ENCODE data around the gene MST1. TPM values are rescaled to one million over a fixed set of nuclear protein-coding genes. Genes with fewer than 3 reads are reported as not detected.

The MST1 gene
- total RNA-seq, 1 donor from 2014 or later, result 101 TPM

- Mint-ChIP-seq H3K36me3 (peaks cover 7% of the 10 kb centered on the region), H3K27ac (no peak overlapping the region), H3K9me3 (no peaks in the 10 kb centered on the region), H3K4me1 (no peaks in the 10 kb centered on the region), H3K4me3 (no peak overlapping the region), H3K27me3 (ENCODE audit: low read depth) (no peaks in the 10 kb centered on the region)
- no peak for DNase-seq (ENCODE audit: low spot score in 2 of 2, unreplicated experiment in 2 of 2)
- no peak for TF ChIP-seq CTCF (IDR thresholded peaks at IDR 0.05; ENCODE audit: unreplicated experiment)
These were observed 17.3 kb upstream of the MST1 start for GRCh38 chr3:49706456-49707112.

- peaks cover 7% of the 10 kb centered on the region for H3K36me3 Mint-ChIP-seq
- H3K4me3 Mint-ChIP-seq, result no peak overlapping the region
- DNase-seq (ENCODE audit: low spot score in 2 of 2, unreplicated experiment in 2 of 2), result no peak
- no peaks in the 10 kb centered on the region for H3K27me3 Mint-ChIP-seq (ENCODE audit: low read depth)
- H3K9me3 Mint-ChIP-seq, result no peaks in the 10 kb centered on the region
- H3K27ac Mint-ChIP-seq, result no peak overlapping the region
- no peak for TF ChIP-seq CTCF (IDR thresholded peaks at IDR 0.05; ENCODE audit: unreplicated experiment)
- H3K4me1 Mint-ChIP-seq, result no peaks in the 10 kb centered on the region
These were observed 16.2 kb upstream of the MST1 start for GRCh38 chr3:49705390-49705960.

- H3K4me1 Mint-ChIP-seq, result no peaks in the 10 kb centered on the region
- TF ChIP-seq CTCF (IDR thresholded peaks at IDR 0.05; ENCODE audit: unreplicated experiment), result no peak
- H3K9me3 Mint-ChIP-seq, result no peaks in the 10 kb centered on the region
- peaks cover 7% of the 10 kb centered on the region for H3K36me3 Mint-ChIP-seq
- no peak for DNase-seq (ENCODE audit: low spot score in 2 of 2, unreplicated experiment in 2 of 2)
- no peak overlapping the region for H3K27ac Mint-ChIP-seq
- no peaks in the 10 kb centered on the region for H3K27me3 Mint-ChIP-seq (ENCODE audit: low read depth)
- H3K4me3 Mint-ChIP-seq, result no peak overlapping the region
These were observed 15.4 kb upstream of the MST1 start for GRCh38 chr3:49704629-49705028.

- no peak overlapping the region for H3K4me3 Mint-ChIP-seq
- H3K36me3 Mint-ChIP-seq, result peaks cover 7% of the 10 kb centered on the region
- H3K27ac Mint-ChIP-seq, result no peak overlapping the region
- no peaks in the 10 kb centered on the region for H3K4me1 Mint-ChIP-seq
- TF ChIP-seq CTCF (IDR thresholded peaks at IDR 0.05; ENCODE audit: unreplicated experiment), result no peak
- no peak for DNase-seq (ENCODE audit: low spot score in 2 of 2, unreplicated experiment in 2 of 2)
- no peaks in the 10 kb centered on the region for H3K27me3 Mint-ChIP-seq (ENCODE audit: low read depth)
- H3K9me3 Mint-ChIP-seq, result no peaks in the 10 kb centered on the region
These were observed 14.7 kb upstream of the MST1 start for GRCh38 chr3:49703956-49704355.

GRCh38 chr3:49703443-49703927 is 14.2 kb upstream of the MST1 start:
- DNase-seq (ENCODE audit: low spot score in 2 of 2, unreplicated experiment in 2 of 2), result peak in 1 of 2 experiments; percentile 63
- Mint-ChIP-seq H3K4me3 (no peak overlapping the region), H3K27ac (no peak overlapping the region), H3K4me1 (no peaks in the 10 kb centered on the region), H3K36me3 (peaks cover 6% of the 10 kb centered on the region), H3K9me3 (no peaks in the 10 kb centered on the region), H3K27me3 (ENCODE audit: low read depth) (no peaks in the 10 kb centered on the region)
- TF ChIP-seq CTCF (IDR thresholded peaks at IDR 0.05; ENCODE audit: unreplicated experiment), result peak; percentile 70
